ENCODE measurements around the gene GNAQ.

GRCh38 chr9:78032730-78033457, 1.3 kb upstream of the GNAQ start:
- TF ChIP-seq SIN3A (IDR thresholded peaks at IDR 0.05; ENCODE audit: borderline replicate concordance, insufficient read depth, low read length) (no peak), TAF1 (IDR thresholded peaks at IDR 0.05; ENCODE audit: borderline replicate concordance, insufficient read depth, low read length) (no peak), POLR2AphosphoS5 (IDR thresholded peaks at IDR 0.05; ENCODE audit: low read depth, low read length) (no peak), FOXP2 (optimal IDR thresholded peaks at IDR 0.05; ENCODE audit: borderline replicate concordance, extremely low read depth, extremely low read length, insufficient read depth) (no peak)
- TF ChIP-seq, protein P1, sequence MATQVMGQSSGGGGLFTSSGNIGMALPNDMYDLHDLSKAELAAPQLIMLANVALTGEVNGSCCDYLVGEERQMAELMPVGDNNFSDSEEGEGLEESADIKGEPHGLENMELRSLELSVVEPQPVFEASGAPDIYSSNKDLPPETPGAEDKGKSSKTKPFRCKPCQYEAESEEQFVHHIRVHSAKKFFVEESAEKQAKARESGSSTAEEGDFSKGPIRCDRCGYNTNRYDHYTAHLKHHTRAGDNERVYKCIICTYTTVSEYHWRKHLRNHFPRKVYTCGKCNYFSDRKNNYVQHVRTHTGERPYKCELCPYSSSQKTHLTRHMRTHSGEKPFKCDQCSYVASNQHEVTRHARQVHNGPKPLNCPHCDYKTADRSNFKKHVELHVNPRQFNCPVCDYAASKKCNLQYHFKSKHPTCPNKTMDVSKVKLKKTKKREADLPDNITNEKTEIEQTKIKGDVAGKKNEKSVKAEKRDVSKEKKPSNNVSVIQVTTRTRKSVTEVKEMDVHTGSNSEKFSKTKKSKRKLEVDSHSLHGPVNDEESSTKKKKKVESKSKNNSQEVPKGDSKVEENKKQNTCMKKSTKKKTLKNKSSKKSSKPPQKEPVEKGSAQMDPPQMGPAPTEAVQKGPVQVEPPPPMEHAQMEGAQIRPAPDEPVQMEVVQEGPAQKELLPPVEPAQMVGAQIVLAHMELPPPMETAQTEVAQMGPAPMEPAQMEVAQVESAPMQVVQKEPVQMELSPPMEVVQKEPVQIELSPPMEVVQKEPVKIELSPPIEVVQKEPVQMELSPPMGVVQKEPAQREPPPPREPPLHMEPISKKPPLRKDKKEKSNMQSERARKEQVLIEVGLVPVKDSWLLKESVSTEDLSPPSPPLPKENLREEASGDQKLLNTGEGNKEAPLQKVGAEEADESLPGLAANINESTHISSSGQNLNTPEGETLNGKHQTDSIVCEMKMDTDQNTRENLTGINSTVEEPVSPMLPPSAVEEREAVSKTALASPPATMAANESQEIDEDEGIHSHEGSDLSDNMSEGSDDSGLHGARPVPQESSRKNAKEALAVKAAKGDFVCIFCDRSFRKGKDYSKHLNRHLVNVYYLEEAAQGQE (IDR thresholded peaks at IDR 0.05; ENCODE audit: insufficient read depth in 1 of 2, low read depth in 2 of 2, low read length in 2 of 2) = no peak

Measured in PFSK-1 (cell line).